Right cardiac atrium (tissue), 5 donors: ENCODE results near the gene ZNF776. TPM values are rescaled to one million over a fixed set of nuclear protein-coding genes. Genes with fewer than 3 reads are reported as not detected.
"Not testable (repeated sequence)": the region's sequence is repeated elsewhere in the genome, so short reads cannot be mapped to it uniquely, and the experiment has no call there.

Experiments
- ATAC-seq, 2 donors: fragments of 200-7000 bp; cut with Tn5 transposase; one replicate each; pipeline versions ENCODE4 v1.8.0 to v1.9.1; 2020; ENCODE audit warnings: moderate library complexity in 2 of 2, mild to moderate bottlenecking in 1 of 2
- DNase-seq, 3 donors: peaks; one replicate each; pipeline ENCODE4 v3.0.0-alpha.2; 2020
- H3K27ac ChIP-seq: one replicate; pipeline ENCODE4 v1.5.1; 2013; ENCODE audit warnings: mild to moderate bottlenecking, low read length, control low read depth, moderate library complexity
- H3K27me3 ChIP-seq: one replicate; pipeline ENCODE4 v1.6.1; 2013; ENCODE audit not compliant: control insufficient read depth, insufficient read depth
- H3K4me1 ChIP-seq: one replicate; pipeline ENCODE4 v1.6.1; 2013; ENCODE audit warnings: low read length; ENCODE audit not compliant: control insufficient read depth, insufficient read depth
- H3K4me3 ChIP-seq: one replicate; pipeline ENCODE4 v1.5.1; 2013; ENCODE audit warnings: low read length, control low read depth
- H3K9me3 ChIP-seq: one replicate; pipeline ENCODE4 v1.6.1; 2013; ENCODE audit warnings: low read length; ENCODE audit not compliant: control insufficient read depth
- WGBS: extraction: QIAGEN DNeasy Blood & Tissue Kit; methylation state at CpG from one replicate; pipeline ENCODE4 v1.1.7; 2013; 5-methylcytosine and 5-hydroxymethylcytosine counted together
- intact Hi-C, 4 donors: fragments of 100-400 bp; cut with DNase I; formaldehyde crosslinking; loops; one replicate each; pipeline versions ENCODE4 v1.11.0 to v1.14.0; 2022 to 2023
- polyA plus RNA-seq: library from polyadenylated mRNA; stranded (reverse); fragments of 200-250 nt; gene quantifications from one replicate; pipeline ENCODE4 v1.2.3, GENCODE V29; 2013
- total RNA-seq, 4 donors: library from RNA; stranded (reverse); fragmentation: NEBNext Ultra II Directional; extraction: Animal tissue kit (Norgen Biotek cat#: 25700); gene quantifications; one replicate each; pipeline ENCODE4 v1.2.1, GENCODE V29; 2021
- donor health status: healthy with polysubstance abuse.
- donor health status: DM: no; HTN: yes; CAD: no.
- donor health status: DM: no; HTN: no; CAD: no.
- donor health status: DM: no; HTN: yes; CAD: no; lungs with severe emphysema.
- donor health status: DM: yes; HTN: yes; CAD: no.

ZNF776 gene
- total and polyA plus RNA-seq, 5 donors = 8.7 to 16.0 (median 12.4) TPM

- Histone ChIP-seq H3K4me1 (no peaks in the 10 kb centered on the region), H3K4me3 (no peak overlapping the region), H3K27me3 (no peaks in the 10 kb centered on the region), H3K27ac (no peak overlapping the region), H3K9me3 (peaks cover 7% of the 10 kb centered on the region)
- ATAC-seq = no peak
- DNase-seq = no peak
- 98% methylated on average over 4 of the region's 4 CpGs for WGBS
- intact Hi-C loops = no loop called here
Observed at GRCh38 chr19:57778336-57778735, 31.7 kb downstream of the ZNF776 start.

- WGBS = 98% methylated on average over 10 of the region's 10 CpGs
- Histone ChIP-seq H3K27ac (no peak overlapping the region), H3K9me3 (peaks cover 7% of the 10 kb centered on the region), H3K4me1 (no peaks in the 10 kb centered on the region), H3K27me3 (no peaks in the 10 kb centered on the region), H3K4me3 (no peak overlapping the region)
- ATAC-seq (no peak), DNase-seq (no peak)
- intact Hi-C loops = no loop called here
Observed at GRCh38 chr19:57779220-57779845, 32.7 kb downstream of the ZNF776 start.

GRCh38 chr19:57786286-57786685 is 39.7 kb downstream of the ZNF776 start:
- intact Hi-C loops = loop anchor here in 1 of 4 donors (5.0 kb wide), 1 partner anchor 396 kb away; the partner anchor contains the start of gene ZNF274
- no peak overlapping the region for H3K4me3 ChIP-seq
- no peak overlapping the region for H3K27ac ChIP-seq
- no peaks in the 10 kb centered on the region for H3K27me3 ChIP-seq
- WGBS = 93% methylated on average over 38 of the region's 38 CpGs
- ATAC-seq (peak; percentile 34 to 41), DNase-seq (peak in 2 of 3 donors; percentile 53 to 58)
- peaks cover 2% of the 10 kb centered on the region for H3K9me3 ChIP-seq
- H3K4me1 ChIP-seq = no peaks in the 10 kb centered on the region

- Histone ChIP-seq H3K9me3 (peaks cover 2% of the 10 kb centered on the region), H3K4me3 (no peak overlapping the region), H3K4me1 (no peaks in the 10 kb centered on the region), H3K27ac (no peak overlapping the region), H3K27me3 (no peaks in the 10 kb centered on the region)
- no peak for DNase-seq
- intact Hi-C loops = loop anchor here in 1 of 4 donors (5.0 kb wide), 1 partner anchor 395 kb away; the partner anchor contains the start of gene ZNF274
- 96% methylated on average over 5 of the region's 5 CpGs for WGBS
- peak in 1 of 2 donors; percentile 10 for ATAC-seq
Observed at GRCh38 chr19:57786906-57787305, 40.3 kb downstream of the ZNF776 start.

- H3K27ac ChIP-seq = no peak overlapping the region
- H3K4me3 ChIP-seq = no peak overlapping the region
- intact Hi-C loops = loop anchor here in 1 of 4 donors (5.0 kb wide), 1 partner anchor 394 kb away; the partner anchor contains the start of gene ZNF274
- peaks cover 2% of the 10 kb centered on the region for H3K9me3 ChIP-seq
- ATAC-seq = no peak
- DNase-seq = no peak
- H3K4me1 ChIP-seq = no peaks in the 10 kb centered on the region
- H3K27me3 ChIP-seq = no peaks in the 10 kb centered on the region
Observed at GRCh38 chr19:57788114-57788692, 41.6 kb downstream of the ZNF776 start.

- H3K27me3 ChIP-seq = no peaks in the 10 kb centered on the region
- DNase-seq (no peak), ATAC-seq (no peak)
- intact Hi-C loops = loop anchor here in 1 of 4 donors (5.0 kb wide), 1 partner anchor 393 kb away; the partner anchor contains the start of gene ZNF274
- H3K27ac ChIP-seq = no peak overlapping the region
- H3K9me3 ChIP-seq = peaks cover 2% of the 10 kb centered on the region
- no peak overlapping the region for H3K4me3 ChIP-seq
- 100% methylated on average over 4 of the region's 4 CpGs for WGBS
- no peaks in the 10 kb centered on the region for H3K4me1 ChIP-seq
Observed at GRCh38 chr19:57789288-57789687, 42.7 kb downstream of the ZNF776 start.

- intact Hi-C loops, H3K27me3 ChIP-seq, H3K4me1 ChIP-seq, H3K27ac ChIP-seq, H3K4me3 ChIP-seq, H3K9me3 ChIP-seq, DNase-seq: not testable (repeated sequence)
- WGBS = 95% methylated on average over 1 of the region's 1 CpG
- peak; percentile 27 for ATAC-seq
Observed at GRCh38 chr19:57796580-57796979, 50.0 kb downstream of the ZNF776 start.

GRCh38 chr19:57800696-57801095 is 54.1 kb downstream of the ZNF776 start:
- intact Hi-C loops = no loop called here
- 81% methylated on average over 5 of the region's 5 CpGs for WGBS
- Histone ChIP-seq H3K9me3 (no peaks in the 10 kb centered on the region), H3K4me3 (no peak overlapping the region), H3K27me3 (no peaks in the 10 kb centered on the region), H3K27ac (no peak overlapping the region), H3K4me1 (peaks cover 6% of the 10 kb centered on the region)
- no peak for ATAC-seq
- no peak for DNase-seq

GRCh38 chr19:57802269-57802668 is 55.7 kb downstream of the ZNF776 start:
- Histone ChIP-seq H3K9me3 (no peaks in the 10 kb centered on the region), H3K27ac (no peak overlapping the region), H3K4me1 (peaks cover 6% of the 10 kb centered on the region), H3K4me3 (no peak overlapping the region), H3K27me3 (no peaks in the 10 kb centered on the region)
- WGBS = 89% methylated on average over 4 of the region's 4 CpGs
- ATAC-seq (no peak), DNase-seq (no peak)
- intact Hi-C loops = no loop called here

- Histone ChIP-seq H3K27ac (peak overlapping the region; percentile 96), H3K4me1 (peaks cover 6% of the 10 kb centered on the region), H3K27me3 (no peaks in the 10 kb centered on the region), H3K4me3 (peak overlapping the region; percentile 88), H3K9me3 (no peaks in the 10 kb centered on the region)
- ATAC-seq (peak in 1 of 2 donors; percentile 36), DNase-seq (no peak)
- WGBS = 11% methylated on average over 6 of the region's 6 CpGs
- intact Hi-C loops = no loop called here
Observed at GRCh38 chr19:57803265-57803593, 56.6 kb downstream of the ZNF776 start.

- WGBS = 5% methylated on average over 19 of the region's 19 CpGs
- intact Hi-C loops = no loop called here
Observed at GRCh38 chr19:57803594-57804325, 57.1 kb downstream of the ZNF776 start.

More at GRCh38 chr19:57803594-57804325, 57.1 kb downstream of the ZNF776 start:
- ATAC-seq (peak; percentile 59 to 64), DNase-seq (peak in 2 of 3 donors; percentile 65 to 69)
- H3K4me3 ChIP-seq = peak overlapping the region; percentile 88
- peak overlapping the region; percentile 96 for H3K27ac ChIP-seq
- peaks cover 6% of the 10 kb centered on the region for H3K4me1 ChIP-seq
- no peaks in the 10 kb centered on the region for H3K27me3 ChIP-seq
- no peaks in the 10 kb centered on the region for H3K9me3 ChIP-seq
